Measurements from ENCODE around the gene TCAF2.
"Not testable (repeated sequence)": the region's sequence is repeated elsewhere in the genome, so short reads cannot be mapped to it uniquely, and the experiment has no call there.

TCAF2 gene

GRCh38 chr7:143617204-143617603 lies 3.6 kb upstream of the TCAF2 start:
- not testable (repeated sequence) for H4K8ac ChIP-seq (ENCODE audit: low read depth, low read length); H3K79me1 ChIP-seq (ENCODE audit: low read length); DNase-seq; H3K9me3 ChIP-seq (ENCODE audit: insufficient read depth, low read depth, low read length); H3K4me2 ChIP-seq (ENCODE audit: low read length); H3K4ac ChIP-seq (ENCODE audit: low read depth, low read length); H3K4me3 ChIP-seq (ENCODE audit: low read depth, low read length); H2AK5ac ChIP-seq (ENCODE audit: low read length); H3K36me3 ChIP-seq (ENCODE audit: control insufficient read depth in 1 of 2, insufficient read depth in 2 of 2, low read length in 2 of 2); H4K12ac ChIP-seq (ENCODE audit: low read depth, low read length); H3K79me2 ChIP-seq (ENCODE audit: control insufficient read depth, insufficient read depth, low read length, poor library complexity); H3K4me1 ChIP-seq (ENCODE audit: control insufficient read depth in 1 of 2, insufficient read depth in 2 of 2, low read length in 2 of 2); H2BK5ac ChIP-seq (ENCODE audit: low read depth, low read length, poor library complexity); H3K27me3 ChIP-seq (ENCODE audit: insufficient read depth, low read length); H2AFZ ChIP-seq (ENCODE audit: insufficient read depth, low read length, poor library complexity); H3K9ac ChIP-seq (ENCODE audit: low read length); H2BK120ac ChIP-seq (ENCODE audit: insufficient read depth, low read length, poor library complexity); H3K27ac ChIP-seq (ENCODE audit: low read depth, low read length); H4K91ac ChIP-seq (ENCODE audit: low read depth, low read length); H3K14ac ChIP-seq (ENCODE audit: low read length); H3K23ac ChIP-seq (ENCODE audit: low read length); H3K18ac ChIP-seq (ENCODE audit: low read length); H2BK12ac ChIP-seq (ENCODE audit: low read length)
- WGBS (ENCODE audit: extremely low coverage, insufficient coverage, insufficient read length): no CpG with 5 or more reads among the region's 1 CpG

GRCh38 chr7:143620058-143620457 lies 716 bp upstream of the TCAF2 start:
- not testable (repeated sequence) for H2AK5ac ChIP-seq (ENCODE audit: low read length); H3K14ac ChIP-seq (ENCODE audit: low read length)
- no CpG with 5 or more reads among the region's 23 CpGs for WGBS (ENCODE audit: extremely low coverage, insufficient coverage, insufficient read length)

GRCh38 chr7:143621175-143621574 lies 401 bp downstream of the TCAF2 start:
- not testable (repeated sequence) for H3K4me3 ChIP-seq (ENCODE audit: low read depth, low read length); H3K79me1 ChIP-seq (ENCODE audit: low read length); H4K8ac ChIP-seq (ENCODE audit: low read depth, low read length); H3K14ac ChIP-seq (ENCODE audit: low read length); H2BK120ac ChIP-seq (ENCODE audit: insufficient read depth, low read length, poor library complexity); H2BK12ac ChIP-seq (ENCODE audit: low read length); H2AFZ ChIP-seq (ENCODE audit: insufficient read depth, low read length, poor library complexity); H3K4me1 ChIP-seq (ENCODE audit: control insufficient read depth in 1 of 2, insufficient read depth in 2 of 2, low read length in 2 of 2); H3K4ac ChIP-seq (ENCODE audit: low read depth, low read length); H4K12ac ChIP-seq (ENCODE audit: low read depth, low read length); H3K36me3 ChIP-seq (ENCODE audit: control insufficient read depth in 1 of 2, insufficient read depth in 2 of 2, low read length in 2 of 2); H3K23ac ChIP-seq (ENCODE audit: low read length); H2BK5ac ChIP-seq (ENCODE audit: low read depth, low read length, poor library complexity); H3K4me2 ChIP-seq (ENCODE audit: low read length); H3K27me3 ChIP-seq (ENCODE audit: insufficient read depth, low read length); DNase-seq; H4K91ac ChIP-seq (ENCODE audit: low read depth, low read length); H3K79me2 ChIP-seq (ENCODE audit: control insufficient read depth, insufficient read depth, low read length, poor library complexity); H3K27ac ChIP-seq (ENCODE audit: low read depth, low read length); H3K9me3 ChIP-seq (ENCODE audit: insufficient read depth, low read depth, low read length); H3K9ac ChIP-seq (ENCODE audit: low read length); H2AK5ac ChIP-seq (ENCODE audit: low read length); H3K18ac ChIP-seq (ENCODE audit: low read length)
- no CpG with 5 or more reads among the region's 16 CpGs for WGBS (ENCODE audit: extremely low coverage, insufficient coverage, insufficient read length)

More at GRCh38 chr7:143620058-143620457, 716 bp upstream of the TCAF2 start:
- H3K27ac ChIP-seq (ENCODE audit: low read depth, low read length); H3K27me3 ChIP-seq (ENCODE audit: insufficient read depth, low read length); H3K4me2 ChIP-seq (ENCODE audit: low read length); H3K36me3 ChIP-seq (ENCODE audit: control insufficient read depth in 1 of 2, insufficient read depth in 2 of 2, low read length in 2 of 2); H3K4me3 ChIP-seq (ENCODE audit: low read depth, low read length); H3K9ac ChIP-seq (ENCODE audit: low read length); DNase-seq; H2BK120ac ChIP-seq (ENCODE audit: insufficient read depth, low read length, poor library complexity); H2BK5ac ChIP-seq (ENCODE audit: low read depth, low read length, poor library complexity); H4K8ac ChIP-seq (ENCODE audit: low read depth, low read length); H4K12ac ChIP-seq (ENCODE audit: low read depth, low read length); H3K4me1 ChIP-seq (ENCODE audit: control insufficient read depth in 1 of 2, insufficient read depth in 2 of 2, low read length in 2 of 2); H3K79me1 ChIP-seq (ENCODE audit: low read length); H3K18ac ChIP-seq (ENCODE audit: low read length); H4K91ac ChIP-seq (ENCODE audit: low read depth, low read length); H2BK12ac ChIP-seq (ENCODE audit: low read length); H3K79me2 ChIP-seq (ENCODE audit: control insufficient read depth, insufficient read depth, low read length, poor library complexity); H3K23ac ChIP-seq (ENCODE audit: low read length); H2AFZ ChIP-seq (ENCODE audit: insufficient read depth, low read length, poor library complexity); H3K9me3 ChIP-seq (ENCODE audit: insufficient read depth, low read depth, low read length); H3K4ac ChIP-seq (ENCODE audit: low read depth, low read length): not testable (repeated sequence)

GRCh38 chr7:143622130-143622529 lies 1.4 kb downstream of the TCAF2 start:
- H3K4me2 ChIP-seq (ENCODE audit: low read length); H3K27ac ChIP-seq (ENCODE audit: low read depth, low read length); H4K12ac ChIP-seq (ENCODE audit: low read depth, low read length); H2AK5ac ChIP-seq (ENCODE audit: low read length); H3K4me1 ChIP-seq (ENCODE audit: control insufficient read depth in 1 of 2, insufficient read depth in 2 of 2, low read length in 2 of 2); H2BK12ac ChIP-seq (ENCODE audit: low read length); H3K79me2 ChIP-seq (ENCODE audit: control insufficient read depth, insufficient read depth, low read length, poor library complexity); H2BK120ac ChIP-seq (ENCODE audit: insufficient read depth, low read length, poor library complexity); H3K14ac ChIP-seq (ENCODE audit: low read length); H3K18ac ChIP-seq (ENCODE audit: low read length); H3K4ac ChIP-seq (ENCODE audit: low read depth, low read length); DNase-seq; H4K91ac ChIP-seq (ENCODE audit: low read depth, low read length); H3K4me3 ChIP-seq (ENCODE audit: low read depth, low read length); H3K9ac ChIP-seq (ENCODE audit: low read length); H4K8ac ChIP-seq (ENCODE audit: low read depth, low read length); H3K23ac ChIP-seq (ENCODE audit: low read length); H2AFZ ChIP-seq (ENCODE audit: insufficient read depth, low read length, poor library complexity); H3K79me1 ChIP-seq (ENCODE audit: low read length); H3K36me3 ChIP-seq (ENCODE audit: control insufficient read depth in 1 of 2, insufficient read depth in 2 of 2, low read length in 2 of 2); H3K27me3 ChIP-seq (ENCODE audit: insufficient read depth, low read length); H3K9me3 ChIP-seq (ENCODE audit: insufficient read depth, low read depth, low read length); H2BK5ac ChIP-seq (ENCODE audit: low read depth, low read length, poor library complexity): not testable (repeated sequence)
- WGBS (ENCODE audit: extremely low coverage, insufficient coverage, insufficient read length): no CpG with 5 or more reads among the region's 17 CpGs
